Vagina (tissue), 2 donors: Measurements from ENCODE around the gene STARD10.

Experiments used
- POLR2AphosphoS5 ChIP-seq, 2 donors: sonication (generic); formaldehyde crosslinking; IDR thresholded peaks; one replicate each; pipeline ENCODE4 v1.9.0; 2017; ENCODE audit warnings: antibody characterized with exemption in 2 of 2, mild to moderate bottlenecking in 2 of 2, low read depth in 1 of 2; ENCODE audit not compliant: insufficient read depth in 1 of 2
- TF ChIP-seq, protein P1 (sequence below), 3 experiments: fragments of 450-650 bp in 2 of 3; fragments of 200-600 bp in 1 of 3; sonication (generic) in 1 of 3; IDR thresholded peaks; one replicate each; pipeline ENCODE4 v1.5.1; 2017 to 2019; ENCODE audit warnings: antibody characterized with exemption in 3 of 3, mild to moderate bottlenecking in 2 of 3, moderate library complexity in 2 of 3

DNA sequence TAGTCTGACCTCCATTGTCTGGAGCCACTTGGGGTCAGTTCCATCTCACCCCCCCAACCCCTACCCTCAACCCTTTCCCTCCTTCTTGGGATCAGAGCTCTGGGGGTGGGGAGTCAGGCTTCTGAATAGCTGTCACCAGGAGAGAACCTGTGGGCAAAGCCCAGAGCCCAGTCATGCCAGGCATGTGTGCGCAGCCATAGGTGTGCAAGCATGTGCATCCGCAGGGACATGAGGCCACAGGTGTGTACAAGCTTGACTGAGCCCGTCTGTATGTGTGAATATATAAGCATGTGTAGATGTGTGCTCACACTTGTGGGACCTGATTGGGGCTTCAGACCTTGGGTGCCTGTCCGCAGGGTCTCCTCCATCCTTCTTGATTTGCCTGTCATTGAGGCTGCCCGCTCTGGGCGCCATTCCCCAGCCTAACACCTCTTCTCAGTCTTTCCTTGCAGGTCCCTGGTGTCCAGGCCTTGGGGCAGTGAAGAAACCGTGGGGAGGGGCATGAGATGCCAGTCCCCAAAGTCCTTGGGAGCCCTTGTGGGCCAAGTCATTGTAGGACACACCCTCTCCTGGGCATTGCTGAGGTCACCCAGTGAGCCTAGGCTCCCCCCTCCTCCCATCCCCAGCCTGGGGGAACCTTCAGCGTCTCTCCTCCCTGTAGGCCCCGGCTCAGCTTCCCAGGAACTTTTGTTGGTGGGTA lies 29.4 kb upstream of the STARD10 start:
- TF ChIP-seq, protein P1, sequence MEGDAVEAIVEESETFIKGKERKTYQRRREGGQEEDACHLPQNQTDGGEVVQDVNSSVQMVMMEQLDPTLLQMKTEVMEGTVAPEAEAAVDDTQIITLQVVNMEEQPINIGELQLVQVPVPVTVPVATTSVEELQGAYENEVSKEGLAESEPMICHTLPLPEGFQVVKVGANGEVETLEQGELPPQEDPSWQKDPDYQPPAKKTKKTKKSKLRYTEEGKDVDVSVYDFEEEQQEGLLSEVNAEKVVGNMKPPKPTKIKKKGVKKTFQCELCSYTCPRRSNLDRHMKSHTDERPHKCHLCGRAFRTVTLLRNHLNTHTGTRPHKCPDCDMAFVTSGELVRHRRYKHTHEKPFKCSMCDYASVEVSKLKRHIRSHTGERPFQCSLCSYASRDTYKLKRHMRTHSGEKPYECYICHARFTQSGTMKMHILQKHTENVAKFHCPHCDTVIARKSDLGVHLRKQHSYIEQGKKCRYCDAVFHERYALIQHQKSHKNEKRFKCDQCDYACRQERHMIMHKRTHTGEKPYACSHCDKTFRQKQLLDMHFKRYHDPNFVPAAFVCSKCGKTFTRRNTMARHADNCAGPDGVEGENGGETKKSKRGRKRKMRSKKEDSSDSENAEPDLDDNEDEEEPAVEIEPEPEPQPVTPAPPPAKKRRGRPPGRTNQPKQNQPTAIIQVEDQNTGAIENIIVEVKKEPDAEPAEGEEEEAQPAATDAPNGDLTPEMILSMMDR (IDR thresholded peaks at IDR 0.05): no peak
- TF ChIP-seq POLR2AphosphoS5 (IDR thresholded peaks at IDR 0.05; ENCODE audit: insufficient read depth in 1 of 2, low read depth in 1 of 2): no peak
